Epithelial cell of esophagus (primary cell): ENCODE data around the gene MOB1B.

ENCODE experiments used
- DNase-seq: peaks from one replicate; pipeline ENCODE4 v3.0.0; 2010; ENCODE audit warnings: low read depth
- H3K4me3 ChIP-seq: 2 replicates; pipeline ENCODE4 v1.5.1; 2011; ENCODE audit warnings: mild to moderate bottlenecking, low read length, control low read depth
- CTCF ChIP-seq: IDR thresholded peaks from 2 replicates; pipeline ENCODE4 v1.5.1; 2011; ENCODE audit warnings: low read depth, mild to moderate bottlenecking, low read length, control low read depth, inconsistent platforms; ENCODE audit not compliant: insufficient read depth; ENCODE audit errors: missing control alignments

MOB1B gene

GRCh38 chr4:70874268-70875156 is 27.7 kb upstream of the MOB1B start:
- H3K4me3 ChIP-seq, result no peak overlapping the region
- TF ChIP-seq CTCF, result no peak
- no peak for DNase-seq

GRCh38 chr4:70877556-70877955 is 24.6 kb upstream of the MOB1B start:
- no peak for DNase-seq
- no peak for TF ChIP-seq CTCF
- H3K4me3 ChIP-seq, result no peak overlapping the region

- DNase-seq, result no peak
- H3K4me3 ChIP-seq, result no peak overlapping the region
- no peak for TF ChIP-seq CTCF
These were observed 21.4 kb upstream of the MOB1B start for GRCh38 chr4:70880739-70881138.

- no peak for DNase-seq
- H3K4me3 ChIP-seq, result no peak overlapping the region
- no peak for TF ChIP-seq CTCF
These were observed 17.0 kb upstream of the MOB1B start for GRCh38 chr4:70885174-70885573.

GRCh38 chr4:70892086-70892769 is 9.9 kb upstream of the MOB1B start:
- DNase-seq, result no peak
- no peak for TF ChIP-seq CTCF
- H3K4me3 ChIP-seq, result no peak overlapping the region

- no peak for TF ChIP-seq CTCF
- no peak for DNase-seq
- no peak overlapping the region for H3K4me3 ChIP-seq
These were observed 8.4 kb upstream of the MOB1B start for GRCh38 chr4:70893790-70894189.

- no peak overlapping the region for H3K4me3 ChIP-seq
- no peak for TF ChIP-seq CTCF
- no peak for DNase-seq
These were observed 6.8 kb upstream of the MOB1B start for GRCh38 chr4:70895405-70895804.
